GM21423 (cell line): ENCODE data around the gene LRRN3.

Experiments used
- ATAC-seq: cut with Tn5 transposase; IDR thresholded peaks from one replicate; pipeline ENCODE4 v1.9.1; 2021; ENCODE audit warnings: mild to moderate bottlenecking, moderate library complexity; ENCODE audit not compliant: unreplicated experiment

The LRRN3 gene

GRCh38 chr7:111103678-111104274, 12.8 kb downstream of the LRRN3 start:
- peak; percentile 71 for ATAC-seq

- no peak for ATAC-seq
These were observed 13.8 kb downstream of the LRRN3 start for GRCh38 chr7:111104710-111105109.

- ATAC-seq = no peak
These were observed 14.3 kb downstream of the LRRN3 start for GRCh38 chr7:111105269-111105668.

GRCh38 chr7:111107579-111107978, 16.7 kb downstream of the LRRN3 start:
- ATAC-seq = no peak

GRCh38 chr7:111108000-111108399, 17.1 kb downstream of the LRRN3 start:
- no peak for ATAC-seq

GRCh38 chr7:111108496-111108895, 17.6 kb downstream of the LRRN3 start:
- no peak for ATAC-seq

GRCh38 chr7:111112439-111112838, 21.5 kb downstream of the LRRN3 start:
- no peak for ATAC-seq

- ATAC-seq = no peak
These were observed 22.5 kb downstream of the LRRN3 start for GRCh38 chr7:111113263-111114017.

GRCh38 chr7:111115966-111116365, 25.0 kb downstream of the LRRN3 start:
- no peak for ATAC-seq

GRCh38 chr7:111126987-111127386, 36.1 kb downstream of the LRRN3 start:
- ATAC-seq = no peak

GRCh38 chr7:111129435-111129834, 38.5 kb downstream of the LRRN3 start:
- ATAC-seq = no peak

GRCh38 chr7:111132833-111133232, 41.9 kb downstream of the LRRN3 start:
- ATAC-seq = no peak

GRCh38 chr7:111137296-111138192, 46.6 kb downstream of the LRRN3 start:
- peak; percentile 74 for ATAC-seq

- ATAC-seq = peak; percentile 96
These were observed 47.3 kb downstream of the LRRN3 start for GRCh38 chr7:111138193-111138569.

GRCh38 chr7:111138586-111138985, 47.7 kb downstream of the LRRN3 start:
- no peak for ATAC-seq

- no peak for ATAC-seq
These were observed 49.4 kb downstream of the LRRN3 start for GRCh38 chr7:111140091-111140865.

GRCh38 chr7:111145472-111145871, 54.5 kb downstream of the LRRN3 start:
- no peak for ATAC-seq

GRCh38 chr7:111146136-111146535, 55.2 kb downstream of the LRRN3 start:
- no peak for ATAC-seq

- peak; percentile 78 for ATAC-seq
These were observed 57.0 kb downstream of the LRRN3 start for GRCh38 chr7:111147708-111148533.

GRCh38 chr7:111150709-111151108, 59.8 kb downstream of the LRRN3 start:
- no peak for ATAC-seq
